GM12875 (cell line): Measurements from ENCODE around the gene PDPN.

Source experiments
- H3K4me3 ChIP-seq: one replicate; pipeline ENCODE4 v1.5.1; 2011; ENCODE audit warnings: low read depth, low read length, control low read depth
- TF ChIP-seq, protein P1 (sequence below): IDR thresholded peaks from 2 replicates; pipeline ENCODE4 v1.5.1; 2011; ENCODE audit warnings: low read depth, mild to moderate bottlenecking, control low read depth, inconsistent platforms, low read length, moderate library complexity, borderline replicate concordance; ENCODE audit not compliant: insufficient read depth

The PDPN gene

DNA sequence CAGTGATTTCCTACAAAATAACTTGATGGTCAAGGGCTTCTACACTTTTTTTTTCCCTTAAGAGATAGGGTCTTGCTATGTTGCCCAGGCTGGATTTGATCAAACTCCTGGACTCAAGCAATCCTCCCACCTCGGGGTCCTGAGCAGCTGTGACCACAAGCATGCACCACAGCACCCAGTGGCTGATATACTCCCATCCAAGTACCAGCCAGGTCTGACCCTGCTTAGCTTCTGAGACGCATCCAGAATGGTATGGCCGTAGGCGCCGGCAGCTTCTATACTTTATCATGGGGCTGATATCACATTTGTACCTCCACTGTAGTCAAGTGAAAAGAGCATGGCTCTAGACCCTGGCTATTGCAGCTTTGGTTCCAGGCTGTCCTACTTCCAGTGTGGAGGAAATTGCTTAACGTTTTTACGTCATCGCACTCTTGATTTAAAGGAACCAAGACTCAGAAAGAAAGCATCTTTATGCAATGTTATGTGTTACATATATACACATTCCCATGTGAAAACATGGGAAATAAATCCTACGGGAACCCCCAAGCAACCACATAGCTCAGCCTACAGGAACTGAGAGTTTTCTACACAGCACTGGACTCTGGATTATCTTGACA lies 39.5 kb downstream of the PDPN start:
- TF ChIP-seq, protein P1, sequence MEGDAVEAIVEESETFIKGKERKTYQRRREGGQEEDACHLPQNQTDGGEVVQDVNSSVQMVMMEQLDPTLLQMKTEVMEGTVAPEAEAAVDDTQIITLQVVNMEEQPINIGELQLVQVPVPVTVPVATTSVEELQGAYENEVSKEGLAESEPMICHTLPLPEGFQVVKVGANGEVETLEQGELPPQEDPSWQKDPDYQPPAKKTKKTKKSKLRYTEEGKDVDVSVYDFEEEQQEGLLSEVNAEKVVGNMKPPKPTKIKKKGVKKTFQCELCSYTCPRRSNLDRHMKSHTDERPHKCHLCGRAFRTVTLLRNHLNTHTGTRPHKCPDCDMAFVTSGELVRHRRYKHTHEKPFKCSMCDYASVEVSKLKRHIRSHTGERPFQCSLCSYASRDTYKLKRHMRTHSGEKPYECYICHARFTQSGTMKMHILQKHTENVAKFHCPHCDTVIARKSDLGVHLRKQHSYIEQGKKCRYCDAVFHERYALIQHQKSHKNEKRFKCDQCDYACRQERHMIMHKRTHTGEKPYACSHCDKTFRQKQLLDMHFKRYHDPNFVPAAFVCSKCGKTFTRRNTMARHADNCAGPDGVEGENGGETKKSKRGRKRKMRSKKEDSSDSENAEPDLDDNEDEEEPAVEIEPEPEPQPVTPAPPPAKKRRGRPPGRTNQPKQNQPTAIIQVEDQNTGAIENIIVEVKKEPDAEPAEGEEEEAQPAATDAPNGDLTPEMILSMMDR = no peak
- no peak overlapping the region for H3K4me3 ChIP-seq

DNA sequence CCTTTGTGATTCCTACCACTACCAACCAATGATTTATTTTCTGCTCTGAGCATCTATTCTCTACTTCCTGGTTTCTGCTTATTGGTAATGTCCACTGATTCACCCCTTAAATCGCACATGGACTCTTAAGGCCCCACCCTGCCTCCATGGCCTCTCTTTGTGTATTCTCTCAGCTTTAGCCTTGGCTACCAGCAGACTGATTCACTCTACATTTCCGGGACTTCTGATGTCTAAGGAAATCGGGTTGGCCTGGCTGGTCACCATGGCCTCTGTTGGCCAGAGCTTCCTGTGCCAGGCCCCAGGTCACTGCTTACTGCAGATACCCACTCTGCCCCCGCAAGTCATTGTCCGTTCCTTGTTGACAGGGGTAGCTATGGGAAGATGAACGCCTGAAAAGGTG lies 40.9 kb downstream of the PDPN start:
- TF ChIP-seq, protein P1 = no peak
- H3K4me3 ChIP-seq = no peak overlapping the region

DNA sequence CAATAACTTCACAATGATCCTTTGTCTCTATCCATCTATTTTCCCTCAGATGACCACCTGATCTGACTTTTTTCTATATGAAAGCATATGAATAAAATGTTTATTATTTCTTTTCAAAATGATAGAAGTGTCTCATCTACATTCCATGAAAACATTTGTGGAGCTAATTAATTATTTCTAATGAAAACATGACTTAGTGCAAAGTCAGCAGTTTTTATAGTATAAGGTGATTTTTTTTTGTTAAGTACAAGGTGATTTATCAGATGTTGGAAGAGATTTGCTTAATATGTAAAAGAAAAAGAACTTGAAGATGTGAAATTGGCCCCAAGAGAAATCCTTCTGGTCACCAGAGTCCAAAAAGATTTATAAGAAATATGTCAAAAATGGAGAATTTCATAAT lies 43.5 kb downstream of the PDPN start:
- TF ChIP-seq, protein P1 = no peak
- H3K4me3 ChIP-seq = no peak overlapping the region

DNA sequence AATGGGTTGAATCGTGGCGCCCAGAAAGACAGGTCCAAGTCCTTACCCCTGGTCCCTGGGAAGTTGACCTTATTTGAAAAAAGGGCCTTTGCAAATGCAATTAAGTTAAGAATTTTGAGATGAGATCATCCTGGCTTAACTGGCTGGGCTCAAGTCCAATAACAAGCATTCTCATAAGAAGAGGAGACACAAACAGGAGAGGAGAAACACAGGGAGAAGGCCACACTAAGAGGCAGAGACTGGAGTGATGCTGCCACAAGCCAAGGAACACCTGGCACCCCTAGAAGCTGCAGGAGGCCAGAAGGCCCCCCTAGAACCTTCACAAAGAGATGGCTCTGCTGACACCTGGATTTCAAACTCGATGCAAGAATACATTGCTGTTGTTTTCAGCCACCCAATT lies 44.6 kb downstream of the PDPN start:
- TF ChIP-seq, protein P1 = no peak
- no peak overlapping the region for H3K4me3 ChIP-seq

DNA sequence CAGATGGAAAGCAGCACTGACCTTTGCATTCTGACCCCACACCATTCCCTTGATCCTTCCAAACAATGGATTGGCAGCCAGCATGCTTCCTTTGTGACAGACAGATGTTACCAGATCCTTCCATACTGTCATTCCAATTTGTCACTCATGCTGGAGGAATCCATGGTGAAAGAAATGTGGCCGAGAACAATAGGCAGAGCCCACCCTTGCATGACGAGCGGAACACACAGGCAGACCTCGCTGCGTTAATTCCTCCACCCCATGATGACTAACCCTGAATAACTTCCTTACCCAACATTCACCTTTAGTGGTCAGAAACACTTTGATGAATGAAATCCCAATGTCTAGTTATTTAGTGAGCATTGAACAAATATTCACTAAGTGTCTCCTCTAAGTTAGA lies 45.1 kb downstream of the PDPN start:
- TF ChIP-seq, protein P1 = no peak
- H3K4me3 ChIP-seq = no peak overlapping the region

DNA sequence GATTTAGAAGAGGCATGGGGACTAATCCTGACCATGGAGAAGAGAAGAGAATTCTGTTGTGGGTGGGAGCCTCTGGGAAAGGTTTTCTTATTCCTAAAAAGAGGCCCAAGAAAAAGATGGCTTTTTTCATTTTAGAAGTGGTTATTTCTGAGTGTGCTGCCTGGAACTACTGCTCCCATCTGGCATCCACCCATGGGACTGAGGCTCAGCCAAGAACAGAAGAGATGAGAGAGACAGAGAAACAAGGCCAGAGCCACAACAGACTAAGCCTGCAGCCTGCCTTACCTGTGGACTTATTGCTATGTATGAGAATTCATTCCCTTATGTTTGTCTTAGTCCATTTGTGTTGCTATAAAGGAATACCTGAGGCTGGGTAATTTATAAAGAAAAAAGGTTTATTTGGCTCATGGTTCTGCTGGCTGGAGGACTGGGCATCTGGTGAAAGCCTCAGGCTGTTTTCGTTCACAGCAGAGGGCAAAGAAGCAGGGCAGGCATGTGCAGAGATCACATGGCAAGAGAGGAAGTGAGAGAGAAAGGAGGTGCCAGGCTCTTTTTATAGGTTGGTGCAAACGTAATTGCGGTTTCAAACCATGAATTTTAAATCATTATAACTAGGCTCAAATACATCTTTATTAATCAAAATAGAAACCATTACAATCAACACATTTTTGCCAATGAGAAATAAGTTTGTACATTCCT lies 58.8 kb downstream of the PDPN start:
- TF ChIP-seq, protein P1 = no peak
- H3K4me3 ChIP-seq = no peak overlapping the region

DNA sequence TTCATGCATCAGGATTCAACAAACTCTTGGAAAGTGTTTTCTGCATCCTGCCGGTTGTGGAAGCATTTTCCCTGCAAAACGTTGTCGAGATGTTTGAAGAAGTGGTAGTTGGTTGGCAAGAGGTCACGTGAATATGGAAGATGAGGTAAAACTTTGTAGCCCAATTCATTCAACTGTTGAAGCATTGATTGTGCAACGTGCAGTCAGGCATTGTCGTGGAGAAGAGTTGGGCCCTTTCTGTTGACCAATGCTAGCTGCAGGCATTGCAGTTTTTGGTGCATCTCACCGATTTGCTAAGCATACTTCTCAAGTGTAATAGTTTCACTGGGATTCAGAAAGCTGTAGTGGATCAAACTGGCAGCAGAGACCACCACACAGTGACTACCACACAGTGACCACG lies 59.4 kb downstream of the PDPN start:
- TF ChIP-seq, protein P1 = no peak
- no peak overlapping the region for H3K4me3 ChIP-seq
